ENCODE data around the gene TXNRD3. TPM values are rescaled to one million over a fixed set of nuclear protein-coding genes. Genes with fewer than 3 reads are reported as not detected.

The TXNRD3 gene

GRCh38 chr3:126557415-126557745 lies 97.5 kb downstream of the TXNRD3 start:
- no peak overlapping the region for H2AFZ ChIP-seq (ENCODE audit: low read length)
- no peak overlapping the region for H2BK5ac ChIP-seq (ENCODE audit: low read length)
- no peak overlapping the region for H2AK5ac ChIP-seq (ENCODE audit: low read depth, low read length)
- H4K91ac ChIP-seq (ENCODE audit: low read depth, low read length, poor library complexity): no peak overlapping the region
- H4K8ac ChIP-seq (ENCODE audit: low read depth, low read length): no peak overlapping the region
- no peak overlapping the region for H3K4me3 ChIP-seq (ENCODE audit: low read length in 2 of 2)
- no peak overlapping the region for H3K4me2 ChIP-seq (ENCODE audit: insufficient read depth, low read length, poor library complexity, severe bottlenecking)
- no peaks in the 10 kb centered on the region for H3K9me3 ChIP-seq (replicated peaks in 1 of 2; ENCODE audit: control insufficient read depth in 2 of 2, insufficient read depth in 1 of 2, low read depth in 1 of 2, low read length in 2 of 2)
- peaks cover 0 to 8% (median 0%) of the 10 kb centered on the region in 3 experiments for H3K27me3 ChIP-seq (ENCODE audit: control insufficient read depth in 3 of 3, insufficient read depth in 3 of 3, low read depth in 1 of 3, low read length in 3 of 3)
- peaks cover 5% of the 10 kb centered on the region for H3K79me1 ChIP-seq (ENCODE audit: low read depth, low read length)
- no peak overlapping the region for H3K23ac ChIP-seq (ENCODE audit: low read depth, low read length, poor library complexity)
- WGBS, 2 donors (ENCODE audit: extremely low coverage in 2 of 2, insufficient read length in 2 of 2, insufficient replicate concordance in 1 of 2): no CpG with 5 or more reads among the region's 11 CpGs
- H3K4ac ChIP-seq (ENCODE audit: low read length): no peak overlapping the region
- no peak overlapping the region for H3K14ac ChIP-seq (ENCODE audit: low read length)
- no peak overlapping the region for H3K27ac ChIP-seq (replicated peaks; ENCODE audit: low read length)
- H3K4me1 ChIP-seq (ENCODE audit: control insufficient read depth in 2 of 2, insufficient read depth in 1 of 2, low read depth in 1 of 2, low read length in 2 of 2): peaks cover 0 to 3% of the 10 kb centered on the region in 2 donors
- no peak overlapping the region for H2BK120ac ChIP-seq (ENCODE audit: low read depth, low read length)
- DNase-seq (ENCODE audit: low spot score): no peak
- peak overlapping the region; percentile 35 for H3K18ac ChIP-seq (ENCODE audit: low read length)
- no peak overlapping the region for H2BK12ac ChIP-seq (ENCODE audit: low read length)
- H3K36me3 ChIP-seq (replicated peaks in 1 of 2; ENCODE audit: control insufficient read depth in 2 of 2, insufficient read depth in 2 of 2, low read length in 2 of 2): no peaks in the 10 kb centered on the region
- peak overlapping the region; percentile 66 for H3K9ac ChIP-seq (ENCODE audit: low read depth, low read length, poor library complexity)
- no peak overlapping the region for H2BK15ac ChIP-seq (ENCODE audit: low read length)

Small RNAs within 50 kb of the gene (small RNA-seq; reads per million reads assigned to genes)
- gene RNA5SP138 (ENCODE audit: insufficient read depth): not detected
